ENCODE measurements around the gene RGS6.

RGS6 gene

GRCh38 chr14:72243309-72244293 is 311.4 kb downstream of the RGS6 start:
- no peak for DNase-seq (ENCODE audit: low read depth, low spot score)

GRCh38 chr14:72247896-72248465 is 315.8 kb downstream of the RGS6 start:
- DNase-seq (ENCODE audit: low read depth, low spot score), result no peak

GRCh38 chr14:72253503-72253902 is 321.3 kb downstream of the RGS6 start:
- DNase-seq (ENCODE audit: low read depth, low spot score), result no peak

- peak; percentile 58 for DNase-seq (ENCODE audit: low read depth, low spot score)
Measured at GRCh38 chr14:72254202-72254936, 322.1 kb downstream of the RGS6 start.

- peak; percentile 60 for DNase-seq (ENCODE audit: low read depth, low spot score)
Measured at GRCh38 chr14:72254937-72255472, 322.8 kb downstream of the RGS6 start.

- DNase-seq (ENCODE audit: low read depth, low spot score), result no peak
Measured at GRCh38 chr14:72256055-72256454, 323.8 kb downstream of the RGS6 start.

GRCh38 chr14:72261068-72261467 is 328.8 kb downstream of the RGS6 start:
- DNase-seq (ENCODE audit: low read depth, low spot score), result no peak

- DNase-seq (ENCODE audit: low read depth, low spot score), result no peak
Measured at GRCh38 chr14:72262771-72263170, 330.5 kb downstream of the RGS6 start.

GRCh38 chr14:72264716-72265115 is 332.5 kb downstream of the RGS6 start:
- DNase-seq (ENCODE audit: low read depth, low spot score), result no peak

- DNase-seq (ENCODE audit: low read depth, low spot score), result no peak
Measured at GRCh38 chr14:72270147-72270727, 338.0 kb downstream of the RGS6 start.

GRCh38 chr14:72270749-72271148 is 338.5 kb downstream of the RGS6 start:
- DNase-seq (ENCODE audit: low read depth, low spot score), result no peak

- DNase-seq (ENCODE audit: low read depth, low spot score), result no peak
Measured at GRCh38 chr14:72275242-72275641, 343.0 kb downstream of the RGS6 start.

GRCh38 chr14:72278316-72278715 is 346.1 kb downstream of the RGS6 start:
- DNase-seq (ENCODE audit: low read depth, low spot score), result no peak

GRCh38 chr14:72284176-72284575 is 351.9 kb downstream of the RGS6 start:
- DNase-seq (ENCODE audit: low read depth, low spot score), result no peak

GRCh38 chr14:72290241-72290640 is 358.0 kb downstream of the RGS6 start:
- no peak for DNase-seq (ENCODE audit: low read depth, low spot score)

- peak; percentile 67 for DNase-seq (ENCODE audit: low read depth, low spot score)
Measured at GRCh38 chr14:72291908-72292688, 359.9 kb downstream of the RGS6 start.

GRCh38 chr14:72292689-72293024 is 360.4 kb downstream of the RGS6 start:
- no peak for DNase-seq (ENCODE audit: low read depth, low spot score)

GRCh38 chr14:72301352-72301751 is 369.1 kb downstream of the RGS6 start:
- no peak for DNase-seq (ENCODE audit: low read depth, low spot score)

- no peak for DNase-seq (ENCODE audit: low read depth, low spot score)
Measured at GRCh38 chr14:72303930-72304329, 371.7 kb downstream of the RGS6 start.

- no peak for DNase-seq (ENCODE audit: low read depth, low spot score)
Measured at GRCh38 chr14:72305561-72305960, 373.3 kb downstream of the RGS6 start.

GRCh38 chr14:72308967-72309485 is 376.8 kb downstream of the RGS6 start:
- no peak for DNase-seq (ENCODE audit: low read depth, low spot score)

Measured in ELF-1 (cell line).